ENCODE measurements around the gene HNRNPA1L2.
A peak's percentile ranks its signal among the peaks of the same experiment; 100 is the strongest.
"Not testable (repeated sequence)": the region's sequence is repeated elsewhere in the genome, so short reads cannot be mapped to it uniquely, and the experiment has no call there.

DNA sequence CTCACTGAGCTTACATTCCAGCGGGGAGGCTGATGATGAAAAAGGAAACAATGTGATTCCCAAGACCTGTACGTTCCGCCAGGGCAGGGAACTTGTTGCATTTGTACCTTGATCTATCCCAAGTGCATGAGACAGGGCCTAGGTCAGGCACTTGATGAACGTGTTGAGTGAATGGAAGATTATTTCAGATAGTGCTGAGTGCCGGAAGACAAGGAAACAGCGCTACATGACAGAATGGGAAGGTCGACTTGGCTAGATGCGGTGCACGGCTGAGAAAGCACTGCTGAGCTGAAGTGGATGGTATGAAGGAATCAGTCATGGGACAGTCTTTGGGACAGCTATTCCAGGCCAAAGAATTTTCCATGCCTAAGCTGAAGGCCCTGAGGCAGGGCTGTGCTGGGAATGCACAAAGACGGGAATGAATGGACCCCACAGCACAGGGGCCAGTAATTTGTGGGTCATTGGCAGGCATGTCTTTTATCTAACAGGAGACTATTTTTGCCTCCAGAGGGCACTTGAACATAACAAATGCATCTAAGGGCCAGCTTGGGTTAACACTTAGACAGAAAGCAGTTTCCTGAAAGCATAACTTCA, 33.1 kb upstream of the HNRNPA1L2 start:
- TF ChIP-seq CTCF (IDR thresholded peaks at IDR 0.05; ENCODE audit: insufficient read depth, low read length) = peak; percentile 18
- TF ChIP-seq, protein P1, sequence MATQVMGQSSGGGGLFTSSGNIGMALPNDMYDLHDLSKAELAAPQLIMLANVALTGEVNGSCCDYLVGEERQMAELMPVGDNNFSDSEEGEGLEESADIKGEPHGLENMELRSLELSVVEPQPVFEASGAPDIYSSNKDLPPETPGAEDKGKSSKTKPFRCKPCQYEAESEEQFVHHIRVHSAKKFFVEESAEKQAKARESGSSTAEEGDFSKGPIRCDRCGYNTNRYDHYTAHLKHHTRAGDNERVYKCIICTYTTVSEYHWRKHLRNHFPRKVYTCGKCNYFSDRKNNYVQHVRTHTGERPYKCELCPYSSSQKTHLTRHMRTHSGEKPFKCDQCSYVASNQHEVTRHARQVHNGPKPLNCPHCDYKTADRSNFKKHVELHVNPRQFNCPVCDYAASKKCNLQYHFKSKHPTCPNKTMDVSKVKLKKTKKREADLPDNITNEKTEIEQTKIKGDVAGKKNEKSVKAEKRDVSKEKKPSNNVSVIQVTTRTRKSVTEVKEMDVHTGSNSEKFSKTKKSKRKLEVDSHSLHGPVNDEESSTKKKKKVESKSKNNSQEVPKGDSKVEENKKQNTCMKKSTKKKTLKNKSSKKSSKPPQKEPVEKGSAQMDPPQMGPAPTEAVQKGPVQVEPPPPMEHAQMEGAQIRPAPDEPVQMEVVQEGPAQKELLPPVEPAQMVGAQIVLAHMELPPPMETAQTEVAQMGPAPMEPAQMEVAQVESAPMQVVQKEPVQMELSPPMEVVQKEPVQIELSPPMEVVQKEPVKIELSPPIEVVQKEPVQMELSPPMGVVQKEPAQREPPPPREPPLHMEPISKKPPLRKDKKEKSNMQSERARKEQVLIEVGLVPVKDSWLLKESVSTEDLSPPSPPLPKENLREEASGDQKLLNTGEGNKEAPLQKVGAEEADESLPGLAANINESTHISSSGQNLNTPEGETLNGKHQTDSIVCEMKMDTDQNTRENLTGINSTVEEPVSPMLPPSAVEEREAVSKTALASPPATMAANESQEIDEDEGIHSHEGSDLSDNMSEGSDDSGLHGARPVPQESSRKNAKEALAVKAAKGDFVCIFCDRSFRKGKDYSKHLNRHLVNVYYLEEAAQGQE (IDR thresholded peaks at IDR 0.05; ENCODE audit: insufficient replicate concordance, low read depth) = not testable (repeated sequence)
- not testable (repeated sequence) for TF ChIP-seq POLR2AphosphoS5, GABPA (IDR thresholded peaks at IDR 0.05; ENCODE audit: low read depth)
